Right atrium auricular region (tissue), 2 donors: Measurements from ENCODE around the gene GADD45B. TPM values are rescaled to one million over a fixed set of nuclear protein-coding genes. Genes with fewer than 3 reads are reported as not detected.
"Not testable (repeated sequence)": the region's sequence is repeated elsewhere in the genome, so short reads cannot be mapped to it uniquely, and the experiment has no call there.

Source experiments
- DNase-seq: peaks from one replicate; pipeline ENCODE4 v3.0.0-alpha.2; 2019; ENCODE audit warnings: low spot score
- H3K27ac ChIP-seq, 2 donors: fragments of 200-600 bp; sonication (generic); 1 replicate in 1 of 2; 2 replicates in 1 of 2; pipeline ENCODE4 v1.5.1; 2016 to 2019
- H3K27me3 ChIP-seq, 2 donors: fragments of 200-600 bp; sonication (generic); one replicate each; pipeline versions ENCODE4 v1.5.1 to v1.6.0; 2017 to 2019
- H3K36me3 ChIP-seq: fragments of 200-600 bp; sonication (generic); one replicate; pipeline ENCODE4 v1.5.1; 2016
- H3K4me1 ChIP-seq, 2 donors: fragments of 200-600 bp; sonication (generic); one replicate each; pipeline versions ENCODE4 v1.5.1 to v1.6.0; 2017 to 2019
- H3K4me3 ChIP-seq, 2 donors: fragments of 200-600 bp; sonication (generic); 1 replicate in 1 of 2; 2 replicates in 1 of 2; pipeline ENCODE4 v1.5.1; 2017 to 2019; ENCODE audit warnings: mild to moderate bottlenecking in 1 of 2, moderate library complexity in 1 of 2
- H3K9me3 ChIP-seq, 2 donors: fragments of 200-600 bp; sonication (generic); one replicate each; pipeline ENCODE4 v1.5.1; 2019
- CTCF ChIP-seq, 2 donors: fragments of 200-600 bp; sonication (generic); IDR thresholded peaks; one replicate each; pipeline ENCODE4 v1.5.1; 2019; ENCODE audit warnings: antibody characterized with exemption in 2 of 2
- total RNA-seq, 2 donors: library from RNA; depleted of rRNA; stranded (reverse); fragments of >200 nt; gene quantifications; one replicate each; pipeline ENCODE4 v1.1.0, GENCODE V29; 2016

GADD45B gene
- total RNA-seq, 2 donors from 2014 or later = 205 to 218 TPM

GRCh38 chr19:2469102-2469914 lies 6.6 kb upstream of the GADD45B start:
- TF ChIP-seq CTCF (IDR thresholded peaks at IDR 0.05) = no peak
- peaks cover 0 to 2% of the 10 kb centered on the region in 2 donors for H3K4me1 ChIP-seq
- DNase-seq = no peak
- H3K4me3 ChIP-seq = no peak overlapping the region
- no peaks in the 10 kb centered on the region for H3K9me3 ChIP-seq
- H3K27ac ChIP-seq = no peak overlapping the region
- H3K36me3 ChIP-seq = no peaks in the 10 kb centered on the region
- H3K27me3 ChIP-seq = no peaks in the 10 kb centered on the region

GRCh38 chr19:2469915-2470200 lies 6.1 kb upstream of the GADD45B start:
- not testable (repeated sequence) for H3K4me1 ChIP-seq, DNase-seq, H3K27ac ChIP-seq, H3K9me3 ChIP-seq, H3K27me3 ChIP-seq, H3K36me3 ChIP-seq, H3K4me3 ChIP-seq

- peak; percentile 92 for DNase-seq
- Histone ChIP-seq H3K9me3 (no peaks in the 10 kb centered on the region), H3K36me3 (peaks cover 19% of the 10 kb centered on the region), H3K4me3 (peak overlapping the region; percentile 89 to 96), H3K27me3 (no peaks in the 10 kb centered on the region), H3K4me1 (peaks cover 0 to 38% of the 10 kb centered on the region in 2 donors), H3K27ac (peak overlapping the region; percentile 95 to 98)
- peak; percentile 94 to 99 for TF ChIP-seq CTCF (IDR thresholded peaks at IDR 0.05)
These were observed 1.5 kb upstream of the GADD45B start for GRCh38 chr19:2474232-2475017.

- Histone ChIP-seq H3K4me1 (peaks cover 0 to 39% of the 10 kb centered on the region in 2 donors), H3K4me3 (peak overlapping the region; percentile 89 to 96), H3K27me3 (no peaks in the 10 kb centered on the region), H3K27ac (peak overlapping the region; percentile 95 to 98), H3K9me3 (no peaks in the 10 kb centered on the region), H3K36me3 (peaks cover 19% of the 10 kb centered on the region)
- DNase-seq = no peak
- TF ChIP-seq CTCF (IDR thresholded peaks at IDR 0.05) = no peak
These were observed 767 bp upstream of the GADD45B start for GRCh38 chr19:2475018-2475701.

- Histone ChIP-seq H3K36me3 (peaks cover 19% of the 10 kb centered on the region), H3K4me3 (peak overlapping the region; percentile 89 to 96)
- TF ChIP-seq CTCF (IDR thresholded peaks at IDR 0.05) = no peak
These were observed 669 bp downstream of the GADD45B start for GRCh38 chr19:2476451-2477140.

More at GRCh38 chr19:2476451-2477140, 669 bp downstream of the GADD45B start:
- H3K9me3 ChIP-seq = no peaks in the 10 kb centered on the region
- DNase-seq = no peak
- H3K27ac ChIP-seq = peak overlapping the region; percentile 95 to 98
- no peaks in the 10 kb centered on the region for H3K27me3 ChIP-seq
- peaks cover 0 to 39% of the 10 kb centered on the region in 2 donors for H3K4me1 ChIP-seq
